ENCODE data around the gene CIROP.

The CIROP gene

DNA sequence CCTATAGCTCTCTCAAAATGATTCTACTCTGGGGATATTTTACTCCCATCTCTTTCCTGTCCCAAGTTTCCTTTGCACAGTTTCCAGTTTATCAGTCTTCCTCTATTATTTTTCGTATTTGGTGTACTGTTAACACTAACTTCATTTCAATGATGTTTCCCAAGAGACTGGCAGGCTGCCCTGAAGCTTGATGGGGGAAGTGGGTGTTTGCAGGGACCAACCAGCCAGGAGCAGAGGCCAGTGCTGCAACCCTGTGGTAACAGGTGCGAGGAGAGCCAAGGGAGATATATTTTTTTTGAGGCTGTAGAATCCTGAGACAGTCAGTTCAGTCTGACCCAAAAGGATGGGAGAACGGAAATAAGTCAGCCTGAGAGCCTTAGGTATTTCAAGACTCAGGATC is 26.1 kb upstream of the CIROP start:
- no peak for DNase-seq

DNA sequence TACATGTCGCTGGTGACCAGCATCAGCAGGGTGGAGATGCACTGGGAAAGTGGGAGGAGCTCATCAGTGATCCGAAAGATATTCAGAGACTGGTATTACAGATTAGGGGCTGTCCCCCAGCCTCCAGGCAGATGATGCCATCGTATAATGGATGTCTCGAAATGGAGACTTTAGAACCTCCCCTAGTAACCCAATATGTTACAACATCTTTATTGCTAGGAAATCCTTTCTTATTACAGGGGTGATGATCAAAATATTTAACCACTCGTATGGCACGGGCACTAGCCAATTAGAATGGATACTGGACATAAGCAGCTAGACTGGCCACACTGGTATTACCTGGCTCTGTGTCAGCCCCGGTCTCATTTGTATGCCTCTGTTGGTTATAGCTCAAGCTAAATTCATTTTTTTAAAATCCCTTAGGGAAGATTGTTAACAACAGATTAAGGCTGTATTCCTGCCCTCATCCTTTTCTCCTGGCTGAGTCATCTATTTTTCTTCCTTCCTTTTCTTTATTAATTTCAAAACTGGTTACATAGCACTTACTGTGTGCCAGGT is 25.0 kb upstream of the CIROP start:
- no peak for DNase-seq

DNA sequence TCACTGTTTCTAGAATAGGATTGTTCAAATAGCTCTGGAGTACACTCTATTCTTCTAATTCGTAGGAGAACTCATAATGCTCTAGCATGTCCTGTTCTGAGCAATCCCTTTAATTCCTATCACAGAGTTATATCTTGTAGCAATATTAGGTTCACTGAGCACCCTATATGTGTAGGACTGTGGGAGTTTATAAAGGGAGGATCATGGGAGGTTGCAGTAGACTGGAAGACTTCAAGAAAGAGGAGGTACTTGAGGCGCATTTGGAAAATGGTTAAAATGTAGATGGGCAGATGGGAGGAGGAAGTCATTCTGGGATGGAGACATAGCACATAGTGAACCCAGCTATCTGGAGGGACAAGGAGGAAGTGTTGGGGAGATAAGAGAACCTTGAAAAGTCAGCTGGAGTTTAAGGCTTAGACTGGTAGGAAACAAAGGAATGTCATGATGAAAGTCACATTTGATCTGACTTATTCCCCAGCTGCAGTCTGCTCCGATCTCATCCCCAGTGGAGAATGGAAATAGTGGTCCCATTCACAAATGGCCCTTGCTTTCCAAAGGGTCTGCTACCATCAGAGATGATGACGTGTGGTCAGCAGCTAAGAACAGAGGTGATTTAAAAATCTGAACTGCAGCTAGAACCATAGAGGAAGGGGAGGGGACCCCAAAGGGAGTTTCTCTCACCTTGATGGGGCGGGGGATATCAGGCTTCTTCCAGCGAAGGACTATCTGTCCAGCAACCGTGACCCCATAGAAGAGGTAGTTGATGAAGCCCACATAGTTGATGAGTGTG is 24.4 kb upstream of the CIROP start:
- DNase-seq, result no peak

DNA sequence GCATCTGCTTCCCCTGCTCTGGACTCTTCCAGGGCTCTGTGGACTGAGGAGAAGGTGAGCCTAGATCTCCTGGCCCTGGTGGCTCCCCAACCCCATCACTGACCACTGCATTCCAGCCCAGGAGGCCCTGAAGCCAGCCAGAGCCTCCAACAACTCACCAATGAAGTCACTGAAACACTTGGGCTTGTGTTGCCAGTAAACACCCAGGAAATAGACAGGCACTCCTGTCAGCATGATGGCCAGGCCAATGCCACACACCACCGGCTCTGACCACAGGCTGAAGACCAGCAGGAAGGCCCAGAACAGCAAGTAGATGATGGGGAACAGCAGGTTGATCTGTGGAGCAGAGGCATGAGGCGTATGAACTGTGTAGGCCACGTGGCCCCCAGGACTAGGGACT is 23.1 kb upstream of the CIROP start:
- no peak for DNase-seq

DNA sequence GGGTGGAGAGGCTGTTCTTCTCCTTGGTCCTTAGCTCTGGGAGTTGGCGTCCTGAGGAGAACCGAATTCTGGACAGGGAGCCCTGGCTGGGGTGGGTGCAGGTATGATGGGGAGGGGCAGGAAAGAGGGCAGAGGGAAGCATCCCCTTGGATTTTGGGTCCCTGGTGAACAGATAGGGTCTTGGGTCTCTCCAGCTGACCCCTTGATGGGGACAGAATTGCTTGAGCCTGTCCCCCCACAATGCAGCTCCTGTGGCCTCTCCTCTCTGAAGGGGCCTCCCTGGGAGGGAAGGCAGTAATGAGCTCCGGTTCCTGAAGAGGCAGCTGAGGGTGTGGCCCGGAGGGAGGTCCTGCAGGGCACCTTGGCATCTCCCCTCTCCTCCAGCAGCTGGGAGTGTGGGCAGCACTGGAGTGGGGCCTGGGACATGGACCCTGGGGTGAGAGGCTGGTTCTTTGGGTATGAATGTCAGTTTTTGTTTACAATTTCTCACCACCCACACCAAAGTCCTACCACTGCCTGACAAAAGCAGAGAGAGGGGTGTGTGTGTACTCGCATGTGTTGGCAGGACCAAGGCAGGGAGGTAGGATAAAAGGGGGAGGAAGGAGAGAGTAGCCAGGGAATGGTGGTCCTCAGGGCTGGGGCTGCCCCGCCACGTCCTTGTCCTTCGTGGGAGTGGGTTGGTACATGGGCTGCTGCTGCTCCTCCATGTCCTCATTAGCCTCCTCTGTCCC is 21.9 kb upstream of the CIROP start:
- no peak for DNase-seq

DNA sequence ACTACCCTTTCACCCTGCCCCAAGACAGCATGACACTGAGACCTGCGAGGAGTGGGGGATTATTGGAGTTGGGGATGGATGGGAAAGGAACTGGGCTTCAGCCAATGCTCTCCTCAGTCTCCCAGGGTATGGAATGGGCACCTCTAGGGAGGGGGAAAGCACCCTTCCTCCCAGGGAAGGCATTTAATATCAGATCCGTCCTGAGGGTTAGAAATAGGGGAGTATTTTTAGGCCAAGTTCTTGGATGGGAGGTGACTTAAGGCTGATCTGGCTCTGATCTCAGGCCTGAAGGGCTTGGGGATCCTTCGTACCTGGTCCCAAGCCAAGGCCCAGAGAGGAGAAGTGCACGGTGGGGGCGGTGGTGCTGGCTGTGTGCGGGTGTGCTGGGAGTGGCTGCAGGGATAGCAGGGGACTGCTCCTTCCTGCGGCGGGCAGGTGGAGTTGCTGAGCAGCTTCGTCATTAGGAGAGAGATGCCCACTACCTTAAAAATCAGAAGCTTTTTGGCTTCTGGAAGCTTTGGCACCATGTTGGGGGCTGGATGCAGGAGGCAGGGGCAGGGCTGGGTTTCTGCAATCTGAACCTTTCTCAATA is 21.2 kb upstream of the CIROP start:
- no peak for DNase-seq

DNA sequence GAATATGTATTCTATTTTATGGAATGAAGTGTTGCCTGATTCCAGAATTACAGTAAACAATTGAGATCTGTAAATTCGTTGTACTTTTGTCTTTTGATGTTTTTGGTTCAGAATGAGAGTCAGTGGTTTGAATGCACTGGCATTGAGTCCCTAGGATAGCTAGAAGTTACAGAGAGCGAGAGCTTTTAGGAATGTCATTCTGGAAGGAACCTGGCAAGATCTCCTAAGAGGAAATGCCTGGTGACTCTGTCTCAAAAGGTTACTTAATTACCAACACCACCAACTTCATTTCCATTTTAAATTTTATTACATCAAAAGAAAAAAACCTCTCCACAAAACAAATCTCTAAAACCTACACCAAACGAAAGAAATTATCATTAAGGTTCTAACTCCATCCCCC is 20.2 kb upstream of the CIROP start:
- DNase-seq, result no peak

DNA sequence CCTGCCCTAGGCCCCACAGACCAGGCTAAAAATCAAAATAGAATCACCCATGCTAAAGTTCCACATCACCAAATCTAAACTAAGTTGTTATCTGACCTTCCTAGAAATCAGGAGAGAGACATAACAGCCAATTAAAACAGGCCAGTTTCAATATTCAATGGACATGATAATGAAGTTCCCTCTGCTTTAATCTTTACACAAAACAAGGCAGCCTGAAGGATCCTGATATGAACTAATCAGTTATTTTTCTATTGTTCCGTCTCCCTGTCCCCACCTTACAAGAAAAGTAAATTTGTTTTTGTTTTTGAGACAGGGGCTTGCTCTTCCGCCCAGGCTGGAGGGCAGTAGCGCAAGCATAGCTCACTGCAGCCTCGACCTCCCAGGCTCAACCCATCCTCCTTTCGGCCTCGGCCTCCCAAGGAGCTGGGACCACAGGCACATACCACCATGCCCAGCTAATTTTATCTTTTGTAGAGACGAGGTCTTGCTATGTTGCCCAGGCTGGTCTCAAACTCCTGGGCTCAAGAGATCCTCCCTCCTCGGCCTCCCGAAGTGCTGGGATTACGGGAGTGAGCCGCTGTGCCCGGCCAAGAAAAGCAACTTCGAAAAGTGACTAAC is 19.7 kb upstream of the CIROP start:
- DNase-seq, result no peak

DNA sequence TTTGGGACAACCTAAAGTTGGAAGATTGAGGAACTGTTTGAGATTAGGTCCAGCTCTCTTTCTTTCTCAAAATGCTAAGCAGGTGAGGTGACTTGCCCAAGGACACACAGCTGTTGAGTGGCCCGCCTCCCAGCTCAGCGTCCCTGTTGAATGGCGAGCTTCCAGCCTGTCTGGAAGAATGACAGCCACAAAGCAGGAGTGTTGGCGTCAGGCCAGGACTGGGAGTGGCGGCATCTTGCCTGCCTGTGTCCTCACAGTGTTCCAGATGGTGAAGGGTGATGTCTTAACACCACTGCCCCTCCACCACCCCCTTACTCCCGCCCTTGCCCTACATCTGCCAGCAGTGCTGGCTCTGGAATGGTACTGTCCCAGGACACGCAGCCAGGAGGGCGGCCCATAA is 18.6 kb upstream of the CIROP start:
- no peak for DNase-seq

DNA sequence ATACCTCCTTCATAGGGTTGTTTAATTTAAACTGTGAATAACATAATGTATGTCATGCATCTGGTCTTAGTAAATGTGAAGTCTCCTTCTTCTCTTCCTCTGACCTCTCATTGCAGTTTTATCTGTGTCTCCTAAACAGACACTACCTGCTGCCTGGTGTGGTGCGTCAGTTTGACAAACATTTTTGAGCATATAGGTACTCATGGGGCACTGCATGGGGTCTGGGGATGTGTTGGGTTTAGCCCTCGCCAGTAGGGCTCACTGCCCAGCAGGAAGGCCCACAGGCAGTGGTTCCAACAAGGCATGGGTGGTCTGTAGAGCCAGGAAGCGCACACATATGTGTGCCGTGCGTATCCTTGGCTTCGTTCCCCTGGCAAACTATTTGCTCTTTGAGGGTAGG is 17.3 kb upstream of the CIROP start:
- DNase-seq, result no peak

DNA sequence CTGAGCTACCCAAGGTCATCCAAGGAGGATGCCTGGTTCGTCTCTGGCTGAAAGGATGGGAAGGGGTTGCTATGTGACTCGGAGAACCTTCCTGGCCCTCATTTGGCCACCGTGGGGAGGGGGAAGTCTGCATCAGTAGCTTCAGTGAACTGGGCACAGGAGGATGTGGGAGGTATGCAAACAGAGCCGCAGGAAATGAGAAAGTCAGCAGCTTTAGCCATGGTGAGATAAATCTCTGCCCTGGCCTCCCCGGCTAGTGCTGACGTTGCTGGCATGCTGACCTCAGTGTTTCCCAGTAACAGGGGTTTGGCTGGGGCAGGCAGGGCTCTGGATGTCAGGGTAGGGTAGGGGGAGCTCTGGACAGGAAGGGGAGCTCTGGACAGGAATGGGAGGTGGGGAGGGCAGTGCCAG is 16.6 kb upstream of the CIROP start:
- DNase-seq, result no peak

DNA sequence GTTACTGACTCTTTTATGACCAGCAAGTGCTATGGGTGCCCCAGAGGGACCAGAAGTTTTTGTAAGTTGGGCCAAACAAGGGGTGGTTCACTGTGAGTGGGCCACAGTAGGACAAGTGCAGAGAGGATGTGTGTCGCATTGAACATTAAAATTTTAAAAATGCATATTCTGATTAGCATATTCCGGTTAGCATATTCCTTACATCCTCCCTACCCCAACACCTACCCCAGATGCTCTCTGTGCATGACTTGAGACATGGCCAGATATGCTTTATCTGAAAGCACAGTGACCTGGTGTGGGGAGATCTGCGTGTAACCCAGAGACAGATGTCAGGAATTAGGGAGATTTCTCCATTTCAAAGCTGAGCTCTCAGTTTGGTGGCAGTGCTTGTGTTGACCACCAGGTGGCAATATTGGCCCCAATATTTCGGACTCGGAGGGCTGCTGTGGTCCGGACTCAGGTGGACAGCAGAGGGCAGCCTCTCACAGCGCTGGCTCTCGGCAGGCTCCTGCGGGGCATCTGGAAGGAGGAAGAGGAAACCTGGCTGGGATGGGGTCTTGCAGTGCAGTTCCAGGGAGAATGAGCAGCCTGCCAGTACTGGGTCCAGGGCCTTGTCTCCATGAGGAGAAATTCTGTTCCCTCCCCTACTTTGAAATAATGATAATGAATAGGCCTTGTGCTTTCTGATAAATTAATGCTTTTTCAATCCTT is 15.9 kb upstream of the CIROP start:
- peak; percentile 80 to 84 for DNase-seq

DNA sequence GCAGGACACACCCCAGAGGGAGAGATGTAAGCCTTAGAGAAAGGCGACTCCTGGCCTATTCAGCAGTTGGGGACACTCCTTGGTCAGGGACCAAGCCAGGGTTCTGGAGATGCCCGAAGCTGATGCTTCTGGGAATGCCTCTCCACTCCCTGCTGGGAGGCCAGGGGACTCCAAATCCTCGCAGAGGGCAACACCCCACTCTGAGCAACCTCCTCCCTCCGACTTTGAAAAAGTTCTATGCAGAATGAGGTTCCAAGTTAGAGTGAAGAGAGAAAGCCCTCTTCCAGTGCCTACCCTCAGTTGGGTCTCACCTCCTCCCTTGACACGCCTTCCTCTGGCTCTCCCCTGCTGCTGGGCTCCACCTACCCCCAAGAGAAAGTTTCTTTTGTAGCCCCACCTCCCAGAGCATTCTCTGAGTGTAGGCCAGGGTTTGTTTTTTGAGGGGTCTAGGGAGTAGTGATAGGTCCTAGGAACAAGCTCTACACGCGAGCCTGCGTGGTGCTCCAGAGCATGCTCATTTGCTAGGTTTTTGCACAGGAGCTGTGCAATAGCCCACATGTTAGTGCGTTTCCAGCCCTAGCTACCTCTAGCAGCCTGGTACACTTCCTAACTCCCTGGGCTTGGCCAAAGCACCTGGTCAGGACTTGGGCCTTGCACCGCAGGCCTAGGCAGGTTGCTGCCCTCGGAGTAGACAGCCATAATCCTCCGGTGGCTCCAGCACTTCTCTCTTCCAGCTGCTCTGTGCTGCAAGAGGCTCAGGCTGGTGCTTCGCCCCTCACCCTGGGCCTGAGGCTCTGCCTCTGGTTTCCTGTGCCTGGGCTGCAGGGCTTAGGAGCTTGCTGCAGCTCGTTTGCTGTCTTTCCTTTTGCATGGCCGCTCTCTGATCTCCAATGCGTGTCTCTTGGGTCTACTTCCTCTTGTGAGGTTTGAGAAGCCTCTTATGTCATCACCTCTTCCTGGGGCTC is 14.9 kb upstream of the CIROP start:
- peak; percentile 24 to 30 for DNase-seq

DNA sequence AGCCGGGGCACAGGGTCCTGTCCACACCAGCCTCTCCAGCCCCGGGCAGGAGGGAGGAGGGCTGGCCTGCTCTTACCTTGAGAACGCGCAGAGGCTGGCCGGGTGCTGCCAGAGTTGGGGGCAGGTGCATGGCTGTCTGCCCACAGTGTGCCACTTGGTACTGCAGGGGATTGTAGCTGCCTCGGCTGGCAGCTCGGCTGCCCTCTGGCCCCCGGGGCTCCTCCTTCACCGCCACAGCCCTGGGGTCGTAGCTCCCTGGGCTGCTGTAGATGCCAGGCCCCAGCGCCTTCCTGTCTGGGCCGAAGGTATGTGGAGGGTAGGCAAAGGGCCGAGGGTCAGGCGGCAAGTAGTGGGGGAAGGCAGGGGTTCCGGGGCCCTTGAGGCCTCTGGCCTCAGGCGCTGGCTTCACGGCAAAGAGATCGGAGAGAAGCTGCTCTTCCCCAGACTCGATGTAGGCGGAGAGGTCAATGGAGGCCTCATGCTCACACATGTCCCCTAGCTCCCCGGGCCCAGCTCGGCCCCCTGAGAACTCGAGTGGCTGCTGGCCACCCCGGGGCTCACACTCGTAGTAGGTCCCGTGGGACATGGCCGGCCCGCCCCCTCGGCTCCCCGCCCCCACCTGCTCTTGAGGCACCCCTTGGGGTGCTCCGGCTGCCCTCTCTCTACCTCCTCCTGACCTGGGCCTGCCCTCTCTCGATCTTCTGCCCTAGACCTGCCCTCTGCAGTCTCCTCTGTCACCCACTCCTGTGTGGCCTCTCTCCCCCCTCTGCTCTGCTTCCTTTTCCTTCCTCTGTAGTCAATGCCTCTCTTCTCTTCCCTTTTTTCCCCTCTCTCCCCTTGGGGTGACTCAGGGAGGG is 13.9 kb upstream of the CIROP start, which contains the start of gene CEBPE:
CEBPE (minus strand) TSS at position 750 of the 857 bp plus-strand sequence; CDS start at position 586, 164 bp downstream.
- no peak for DNase-seq

DNA sequence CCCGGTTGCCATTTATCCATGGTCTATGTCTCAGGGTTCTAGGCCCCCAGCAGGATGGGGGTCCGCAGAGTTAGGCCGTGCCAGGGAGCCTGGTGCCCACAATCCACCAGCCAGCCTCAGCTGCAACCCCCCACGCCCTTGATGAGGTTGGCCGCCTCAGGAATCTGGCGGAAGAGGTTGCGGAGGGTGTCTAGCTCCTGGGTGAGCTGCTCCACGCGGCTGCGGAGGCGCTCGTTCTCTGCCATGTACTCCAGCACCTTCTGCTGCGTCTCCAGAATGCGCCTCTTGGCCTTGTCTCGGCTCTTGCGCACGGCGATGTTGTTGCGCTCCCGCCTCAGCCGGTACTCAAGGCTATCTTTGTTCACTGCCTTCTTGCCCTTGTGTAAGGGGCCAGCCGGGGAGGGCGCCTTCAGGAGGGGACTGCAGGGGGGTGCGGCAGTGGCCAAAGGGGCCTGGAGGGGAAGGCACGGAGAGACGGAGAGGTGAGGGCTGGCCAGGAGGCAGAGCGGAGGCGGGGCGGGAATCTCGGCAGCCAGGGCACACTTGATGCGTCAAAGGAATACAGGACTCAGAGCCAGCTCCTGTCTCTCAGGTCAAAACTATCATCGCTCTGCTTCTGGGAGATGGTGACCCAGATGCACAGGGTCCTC is 12.7 kb upstream of the CIROP start:
- DNase-seq, result no peak

DNA sequence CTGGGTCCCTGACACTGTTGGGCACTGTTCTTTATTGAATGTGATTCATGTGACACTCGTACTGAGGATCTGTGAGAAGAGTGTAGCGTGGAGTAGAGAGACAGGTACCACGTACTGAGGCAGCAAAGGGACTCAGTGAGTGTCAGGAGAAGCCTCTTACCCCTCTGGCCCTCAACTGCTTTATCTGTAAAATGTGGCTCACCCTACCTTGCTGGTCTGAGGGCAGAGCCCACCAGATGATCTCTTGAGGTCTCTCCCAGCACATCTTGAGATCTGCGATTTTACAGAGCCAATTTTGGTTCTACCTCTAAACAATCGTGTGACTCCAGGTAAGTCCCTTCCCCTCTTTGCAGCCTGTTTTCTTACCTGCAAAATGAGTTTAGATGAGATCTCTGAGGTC is 11.1 kb upstream of the CIROP start:
- no peak for DNase-seq

DNA sequence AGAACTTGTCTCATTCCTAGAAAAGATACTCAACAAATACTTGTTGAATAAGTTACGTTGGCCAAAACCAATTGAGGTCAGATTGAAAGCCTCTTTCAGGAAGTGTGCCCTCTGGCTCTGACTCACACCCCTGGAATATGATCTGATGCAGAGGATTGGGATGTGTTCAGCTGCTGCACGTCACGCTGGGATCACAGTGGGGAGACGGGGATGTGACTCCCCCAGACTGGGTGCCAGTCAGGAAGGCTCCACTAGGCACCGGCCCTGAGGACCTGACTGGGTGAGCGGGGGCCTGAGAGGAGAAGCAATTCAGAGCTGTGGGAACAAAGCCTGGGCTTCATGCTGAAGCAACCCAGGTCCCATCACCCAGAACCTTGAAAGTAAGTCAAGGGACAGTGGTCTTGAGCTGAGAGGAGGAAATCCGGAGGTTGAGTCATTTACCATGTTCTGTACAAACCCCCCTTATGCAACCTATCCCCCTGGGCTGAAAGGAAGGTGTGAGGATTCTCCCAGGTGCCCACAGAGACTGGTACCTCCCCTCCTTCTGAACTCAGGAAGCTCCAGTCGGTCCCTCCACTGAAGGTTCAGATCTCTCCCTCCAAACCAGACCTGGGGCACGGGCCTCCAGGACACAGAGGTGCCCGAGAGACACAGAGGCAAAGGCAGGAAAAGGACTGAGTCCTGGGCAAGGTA is 10.4 kb upstream of the CIROP start:
- DNase-seq, result no peak

DNA sequence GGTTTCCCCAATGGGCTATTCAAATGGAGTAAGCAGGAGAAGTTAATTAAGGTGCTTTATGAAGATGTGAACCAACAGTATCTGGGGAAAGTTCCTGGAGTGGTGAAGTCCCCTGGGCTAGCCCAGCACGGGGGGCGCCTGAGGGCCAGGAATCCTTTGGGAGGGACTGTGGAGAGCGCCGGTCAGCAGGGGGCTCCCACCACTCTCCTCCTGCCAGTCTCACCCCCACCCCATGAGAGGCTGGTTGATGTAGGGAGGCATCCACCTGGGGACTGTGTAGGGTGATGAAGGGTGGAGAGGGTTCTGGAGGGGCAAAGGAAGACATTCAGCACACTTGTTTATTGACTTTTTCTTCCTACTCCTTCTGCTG is 9.9 kb upstream of the CIROP start:
- DNase-seq, result no peak

DNA sequence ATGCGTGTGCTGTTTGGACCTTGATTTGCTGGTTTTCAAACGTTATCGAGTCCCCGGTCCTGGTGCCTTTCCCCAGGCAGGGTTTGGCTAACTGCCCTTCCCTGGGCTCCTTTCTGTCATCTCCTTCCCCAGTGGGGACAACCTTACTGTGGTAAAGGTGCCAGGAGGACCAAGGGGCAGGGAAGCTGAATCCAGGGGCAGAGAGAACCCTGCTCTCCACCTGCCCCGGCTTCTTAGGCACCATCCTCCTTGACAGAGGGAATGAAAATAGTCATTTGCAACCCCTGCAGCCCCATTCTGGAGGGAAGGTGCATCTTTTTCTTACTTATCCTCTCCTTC is 9.3 kb upstream of the CIROP start:
- DNase-seq, result no peak

Measured in stimulated activated CD4-positive, alpha-beta T cell treated with anti-CD3 and anti-CD28 coated beads, Interleukin-2, amount 100 ng/mL, for 24 hours (primary cell).